Activated CD8-positive, alpha-beta T cell treated with anti-CD3 and anti-CD28 coated beads, Interleukin-2, amount 10 ng/mL, durations not matched to agents 7 days and 5 days (primary cell): ENCODE measurements around the gene THBD. TPM values are rescaled to one million over a fixed set of nuclear protein-coding genes. Genes with fewer than 3 reads are reported as not detected.

Experiments
- ATAC-seq: fragments of 150-1000 bp; cut with Tn5 transposase; one replicate; pipeline ENCODE4 v1.10.0; 2021; ENCODE audit warnings: moderate library complexity
- CTCF ChIA-PET: fragments of 350-600 bp; sonication (Branson Sonifier 250); formaldehyde crosslinking; loops from one replicate; lab custom pipeline; 2021; ENCODE audit warnings: antibody characterized with exemption; lab: Charles Lee
- POLR2A ChIA-PET: fragments of 350-600 bp; sonication (Branson Sonifier 250); formaldehyde crosslinking; loops from one replicate; lab custom pipeline; 2021; ENCODE audit warnings: antibody characterized with exemption; lab: Charles Lee
- DNase-seq: peaks from one replicate; pipeline ENCODE4 v3.0.0-alpha.2; 2020
- H3K27ac Mint-ChIP-seq: one replicate; pipeline ENCODE4 v1.8.0; 2021; ENCODE audit warnings: mild to moderate bottlenecking, mixed read lengths
- H3K27me3 Mint-ChIP-seq: one replicate; pipeline ENCODE4 v1.8.0; 2021; ENCODE audit warnings: low read depth, mixed read lengths
- H3K36me3 Mint-ChIP-seq: one replicate; pipeline ENCODE4 v1.8.0; 2021; ENCODE audit warnings: low read depth, mixed read lengths
- H3K4me1 Mint-ChIP-seq: one replicate; pipeline ENCODE4 v1.8.0; 2021; ENCODE audit warnings: low read depth, mixed read lengths
- H3K4me3 Mint-ChIP-seq: one replicate; pipeline ENCODE4 v1.8.0; 2021; ENCODE audit warnings: mild to moderate bottlenecking, mixed read lengths
- H3K9me3 Mint-ChIP-seq: one replicate; pipeline ENCODE4 v1.8.0; 2022; ENCODE audit warnings: mixed read lengths; ENCODE audit not compliant: insufficient read depth
- total RNA-seq, 2 experiments: library from RNA; stranded (reverse); gene quantifications; one replicate each; pipeline ENCODE4 v1.2.3, GENCODE V29; 2021

The THBD gene
- total RNA-seq, 2 experiments from 2014 or later, result not detected

- H3K27me3 Mint-ChIP-seq, result peaks cover 21% of the 10 kb centered on the region
- H3K36me3 Mint-ChIP-seq, result no peaks in the 10 kb centered on the region
- no peaks in the 10 kb centered on the region for H3K4me1 Mint-ChIP-seq
- DNase-seq (no peak), ATAC-seq (no peak)
- H3K27ac Mint-ChIP-seq, result no peak overlapping the region
- ChIA-PET CTCF (no interaction called here), POLR2A (no interaction called here)
- no peaks in the 10 kb centered on the region for H3K9me3 Mint-ChIP-seq
- no peak overlapping the region for H3K4me3 Mint-ChIP-seq
These were observed 8.8 kb upstream of the THBD start for GRCh38 chr20:23058240-23058639.

- POLR2A ChIA-PET, result no interaction called here
- no peak overlapping the region for H3K27ac Mint-ChIP-seq
- no peaks in the 10 kb centered on the region for H3K36me3 Mint-ChIP-seq
- no peak for DNase-seq
- peaks cover 2% of the 10 kb centered on the region for H3K4me1 Mint-ChIP-seq
- no peak for ATAC-seq
- peaks cover 54% of the 10 kb centered on the region for H3K27me3 Mint-ChIP-seq
- no peaks in the 10 kb centered on the region for H3K9me3 Mint-ChIP-seq
- no peak overlapping the region for H3K4me3 Mint-ChIP-seq
- CTCF ChIA-PET, result no interaction called here
These were observed 3.4 kb upstream of the THBD start for GRCh38 chr20:23052904-23053303.

- Mint-ChIP-seq H3K4me3 (no peak overlapping the region), H3K36me3 (peaks cover 2% of the 10 kb centered on the region), H3K27ac (no peak overlapping the region), H3K9me3 (no peaks in the 10 kb centered on the region), H3K27me3 (peaks cover 58% of the 10 kb centered on the region), H3K4me1 (peaks cover 6% of the 10 kb centered on the region)
- ChIA-PET POLR2A (no interaction called here), CTCF (interaction anchor here (0.6 to 2.1 kb wide), 7 partner anchors 10 to 360 kb away, joined by 3 to 10 read pairs (median 3); partner anchors contain the start of gene CD93)
- peak; percentile 45 for DNase-seq
- ATAC-seq, result no peak
These were observed 1.6 kb upstream of the THBD start for GRCh38 chr20:23050847-23051627.

GRCh38 chr20:23050076-23050838 lies 785 bp upstream of the THBD start:
- Mint-ChIP-seq H3K27ac (no peak overlapping the region), H3K27me3 (peaks cover 58% of the 10 kb centered on the region), H3K9me3 (no peaks in the 10 kb centered on the region), H3K36me3 (peaks cover 2% of the 10 kb centered on the region), H3K4me3 (no peak overlapping the region), H3K4me1 (peaks cover 6% of the 10 kb centered on the region)
- DNase-seq, result no peak
- ChIA-PET CTCF (interaction anchor here (1.3 to 2.1 kb wide), 5 partner anchors 11 to 359 kb away, joined by 3 to 10 read pairs (median 3); partner anchors contain the start of gene CD93), POLR2A (no interaction called here)
- no peak for ATAC-seq

- Mint-ChIP-seq H3K27me3 (peaks cover 66% of the 10 kb centered on the region), H3K4me3 (no peak overlapping the region), H3K36me3 (peaks cover 2% of the 10 kb centered on the region), H3K4me1 (peaks cover 6% of the 10 kb centered on the region), H3K9me3 (no peaks in the 10 kb centered on the region), H3K27ac (no peak overlapping the region)
- CTCF ChIA-PET, result no interaction called here
- ATAC-seq (peak; percentile 74), DNase-seq (peak; percentile 56)
- POLR2A ChIA-PET, result no interaction called here
These were observed 930 bp downstream of the THBD start for GRCh38 chr20:23048283-23049200.

- H3K27me3 Mint-ChIP-seq, result peaks cover 59% of the 10 kb centered on the region
- H3K4me1 Mint-ChIP-seq, result peaks cover 6% of the 10 kb centered on the region
- H3K9me3 Mint-ChIP-seq, result no peaks in the 10 kb centered on the region
- H3K4me3 Mint-ChIP-seq, result no peak overlapping the region
- ChIA-PET POLR2A (no interaction called here), CTCF (no interaction called here)
- H3K27ac Mint-ChIP-seq, result no peak overlapping the region
- ATAC-seq (no peak), DNase-seq (no peak)
- H3K36me3 Mint-ChIP-seq, result peaks cover 2% of the 10 kb centered on the region
These were observed 1.7 kb downstream of the THBD start for GRCh38 chr20:23047738-23048214.

- no peaks in the 10 kb centered on the region for H3K9me3 Mint-ChIP-seq
- H3K4me3 Mint-ChIP-seq, result no peak overlapping the region
- no peak for ATAC-seq
- peaks cover 53% of the 10 kb centered on the region for H3K27me3 Mint-ChIP-seq
- H3K36me3 Mint-ChIP-seq, result peaks cover 2% of the 10 kb centered on the region
- no peak overlapping the region for H3K27ac Mint-ChIP-seq
- peaks cover 6% of the 10 kb centered on the region for H3K4me1 Mint-ChIP-seq
- DNase-seq, result no peak
- ChIA-PET CTCF (no interaction called here), POLR2A (no interaction called here)
These were observed 2.3 kb downstream of the THBD start for GRCh38 chr20:23047001-23047737.

- H3K36me3 Mint-ChIP-seq, result peaks cover 2% of the 10 kb centered on the region
- ChIA-PET CTCF (no interaction called here), POLR2A (no interaction called here)
- DNase-seq (no peak), ATAC-seq (no peak)
- no peak overlapping the region for H3K27ac Mint-ChIP-seq
- H3K4me3 Mint-ChIP-seq, result no peak overlapping the region
- peaks cover 46% of the 10 kb centered on the region for H3K27me3 Mint-ChIP-seq
- H3K4me1 Mint-ChIP-seq, result peaks cover 6% of the 10 kb centered on the region
- H3K9me3 Mint-ChIP-seq, result no peaks in the 10 kb centered on the region
These were observed 3.0 kb downstream of the THBD start for GRCh38 chr20:23046431-23046830.

GRCh38 chr20:23043376-23043775 lies 6.1 kb downstream of the THBD start:
- ATAC-seq (no peak), DNase-seq (no peak)
- peaks cover 5% of the 10 kb centered on the region for H3K4me1 Mint-ChIP-seq
- CTCF ChIA-PET, result no interaction called here
- H3K9me3 Mint-ChIP-seq, result no peaks in the 10 kb centered on the region
- peaks cover 27% of the 10 kb centered on the region for H3K27me3 Mint-ChIP-seq
- no peak overlapping the region for H3K27ac Mint-ChIP-seq
- no peak overlapping the region for H3K4me3 Mint-ChIP-seq
- peaks cover 2% of the 10 kb centered on the region for H3K36me3 Mint-ChIP-seq
- POLR2A ChIA-PET, result no interaction called here

- POLR2A ChIA-PET, result no interaction called here
- no peak for ATAC-seq
These were observed 7.2 kb downstream of the THBD start for GRCh38 chr20:23042270-23042669.

More at GRCh38 chr20:23042270-23042669, 7.2 kb downstream of the THBD start:
- peaks cover 19% of the 10 kb centered on the region for H3K27me3 Mint-ChIP-seq
- DNase-seq, result no peak
- H3K4me1 Mint-ChIP-seq, result peaks cover 2% of the 10 kb centered on the region
- no peak overlapping the region for H3K27ac Mint-ChIP-seq
- H3K36me3 Mint-ChIP-seq, result peaks cover 2% of the 10 kb centered on the region
- CTCF ChIA-PET, result no interaction called here
- no peak overlapping the region for H3K4me3 Mint-ChIP-seq
- no peaks in the 10 kb centered on the region for H3K9me3 Mint-ChIP-seq
